ENCODE results near the gene CLDN10.

DNA sequence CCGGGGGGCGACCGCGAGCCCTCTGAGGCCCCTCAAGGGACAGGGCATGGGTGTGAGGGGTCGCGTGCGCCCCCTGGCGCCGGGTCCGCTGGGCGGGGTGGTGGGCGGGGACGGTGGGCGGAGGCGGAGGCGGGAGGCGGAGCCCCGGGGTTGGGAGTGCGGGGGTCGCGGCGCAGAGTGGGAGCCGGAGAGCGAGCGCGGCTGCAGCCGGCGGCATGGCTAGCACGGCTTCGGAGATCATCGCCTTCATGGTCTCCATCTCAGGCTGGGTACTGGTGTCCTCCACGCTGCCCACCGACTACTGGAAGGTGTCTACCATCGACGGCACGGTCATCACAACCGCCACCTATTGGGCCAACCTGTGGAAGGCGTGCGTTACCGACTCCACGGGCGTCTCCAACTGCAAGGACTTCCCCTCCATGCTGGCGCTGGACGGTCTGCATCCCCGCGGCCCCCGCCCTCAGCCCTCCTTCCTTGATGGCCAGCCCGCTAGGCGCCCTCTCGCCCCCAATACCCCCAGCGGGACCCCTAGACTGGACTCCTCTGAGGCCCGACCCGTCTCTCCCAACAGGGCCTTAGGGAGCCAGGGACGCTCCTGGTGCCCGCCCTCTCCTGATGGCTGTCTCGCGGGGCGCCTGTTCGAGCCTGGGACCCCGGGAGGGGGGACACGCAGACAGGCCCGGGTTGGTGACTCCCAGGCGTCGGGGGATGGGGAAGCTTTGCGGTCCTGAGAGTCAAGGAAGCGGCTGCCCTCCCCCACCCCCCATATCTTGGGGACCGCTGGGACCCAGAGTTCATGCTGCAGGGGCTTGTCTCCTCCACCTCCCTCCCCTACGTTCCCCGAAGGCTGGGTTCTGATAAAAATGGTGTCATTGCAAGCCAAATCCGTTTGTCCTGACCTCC, at the start of gene CLDN10:
- no peak for TF ChIP-seq BHLHE40 (IDR thresholded peaks at IDR 0.05; ENCODE audit: borderline replicate concordance)
- no peak for TF ChIP-seq ARNT (IDR thresholded peaks at IDR 0.05)
- no peak for TF ChIP-seq ZNF384 (IDR thresholded peaks at IDR 0.05)
- no peak for TF ChIP-seq PKNOX1 (IDR thresholded peaks at IDR 0.05)
- TF ChIP-seq TARDBP (IDR thresholded peaks at IDR 0.05): no peak

Measured in HEK293T (cell line).